Astrocyte of the cerebellum (primary cell): ENCODE results near the gene DELE1.
A peak's percentile ranks its signal among the peaks of the same experiment; 100 is the strongest.

Experiments
- DNase-seq: peaks from one replicate; pipeline ENCODE4 v3.0.0-alpha.2; 2011; ENCODE audit warnings: low read depth
- H3K4me3 ChIP-seq: 2 replicates; pipeline ENCODE4 v1.5.1; 2011; ENCODE audit warnings: mild to moderate bottlenecking, low read depth, low read length, moderate library complexity
- in situ Hi-C: cut with HindIII; loops from 2 replicates; pipeline ENCODE4 v1.10.0; 2017; ENCODE audit warnings: low sequenced_read_pairs
- TF ChIP-seq, protein P1 (sequence below): IDR thresholded peaks from 2 replicates; pipeline ENCODE4 v1.5.1; 2012; ENCODE audit warnings: low read length, low read depth, moderate library complexity, mild to moderate bottlenecking; ENCODE audit errors: missing control alignments

The DELE1 gene

DNA sequence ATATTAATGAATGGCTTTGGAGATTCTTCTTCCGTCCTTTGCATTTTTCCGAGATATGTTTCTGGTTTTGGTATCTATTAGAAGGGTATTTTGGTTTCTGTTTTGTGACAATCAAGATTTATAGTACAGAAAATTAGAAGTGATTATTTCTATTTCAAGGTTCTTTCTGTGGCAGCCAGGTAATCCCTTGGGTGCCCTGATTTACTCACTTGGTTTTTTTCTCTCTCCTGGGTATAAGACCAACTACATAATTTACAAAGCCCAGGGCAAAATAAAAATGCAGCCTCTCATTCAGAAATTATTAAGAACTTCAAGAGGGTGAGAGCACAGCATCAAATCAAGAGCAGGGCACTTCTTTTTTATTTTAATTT is 43.3 kb downstream of the DELE1 start:
- TF ChIP-seq, protein P1, sequence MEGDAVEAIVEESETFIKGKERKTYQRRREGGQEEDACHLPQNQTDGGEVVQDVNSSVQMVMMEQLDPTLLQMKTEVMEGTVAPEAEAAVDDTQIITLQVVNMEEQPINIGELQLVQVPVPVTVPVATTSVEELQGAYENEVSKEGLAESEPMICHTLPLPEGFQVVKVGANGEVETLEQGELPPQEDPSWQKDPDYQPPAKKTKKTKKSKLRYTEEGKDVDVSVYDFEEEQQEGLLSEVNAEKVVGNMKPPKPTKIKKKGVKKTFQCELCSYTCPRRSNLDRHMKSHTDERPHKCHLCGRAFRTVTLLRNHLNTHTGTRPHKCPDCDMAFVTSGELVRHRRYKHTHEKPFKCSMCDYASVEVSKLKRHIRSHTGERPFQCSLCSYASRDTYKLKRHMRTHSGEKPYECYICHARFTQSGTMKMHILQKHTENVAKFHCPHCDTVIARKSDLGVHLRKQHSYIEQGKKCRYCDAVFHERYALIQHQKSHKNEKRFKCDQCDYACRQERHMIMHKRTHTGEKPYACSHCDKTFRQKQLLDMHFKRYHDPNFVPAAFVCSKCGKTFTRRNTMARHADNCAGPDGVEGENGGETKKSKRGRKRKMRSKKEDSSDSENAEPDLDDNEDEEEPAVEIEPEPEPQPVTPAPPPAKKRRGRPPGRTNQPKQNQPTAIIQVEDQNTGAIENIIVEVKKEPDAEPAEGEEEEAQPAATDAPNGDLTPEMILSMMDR = no peak
- in situ Hi-C loops = no loop called here
- H3K4me3 ChIP-seq = no peak overlapping the region
- no peak for DNase-seq

DNA sequence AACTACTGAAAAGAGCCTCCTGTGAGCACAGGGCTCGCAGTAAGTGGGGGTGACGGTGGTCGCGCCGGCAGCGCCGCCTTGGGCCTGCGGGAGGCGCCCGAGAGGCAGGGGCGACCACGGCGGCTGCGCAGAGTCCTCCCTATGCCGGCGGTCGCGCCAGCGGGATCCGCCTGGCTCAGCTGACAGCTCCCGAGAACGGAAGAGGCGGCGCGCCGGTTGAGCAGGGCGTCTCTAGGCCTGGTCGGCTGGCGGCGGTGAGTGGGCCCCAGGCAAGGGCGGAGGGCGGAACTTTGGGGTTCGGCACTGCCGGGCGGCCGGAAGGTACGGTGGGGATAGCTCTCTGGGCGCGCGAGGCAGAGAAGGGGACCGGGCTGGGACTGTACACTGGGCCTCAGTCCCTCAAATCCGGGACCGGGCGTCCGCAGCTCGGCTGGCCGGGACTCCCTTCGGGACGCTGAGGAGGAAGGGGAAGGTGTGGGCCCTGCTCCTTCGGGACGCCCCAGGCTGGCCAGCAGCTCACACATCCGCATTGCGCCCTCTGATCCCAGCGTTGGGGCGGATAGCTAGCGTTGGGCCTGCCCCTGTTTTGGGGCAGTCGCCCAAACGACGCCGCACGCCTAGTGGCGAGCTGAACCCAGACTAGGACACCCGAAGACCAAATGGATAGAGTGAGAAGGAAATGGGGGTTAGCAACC is 45.4 kb downstream of the DELE1 start, which contains the start of gene RNF14:
Gene RNF14 (plus strand): TSS at position 192 of the 695 bp plus-strand sequence. CDS start 4,484 bp downstream, outside the sequence.
- H3K4me3 ChIP-seq = peak within 1 kb of the TSS; percentile 87
- in situ Hi-C loops = no loop called here
- TF ChIP-seq, protein P1 = peak; percentile 73
- peak; percentile 75 for DNase-seq

DNA sequence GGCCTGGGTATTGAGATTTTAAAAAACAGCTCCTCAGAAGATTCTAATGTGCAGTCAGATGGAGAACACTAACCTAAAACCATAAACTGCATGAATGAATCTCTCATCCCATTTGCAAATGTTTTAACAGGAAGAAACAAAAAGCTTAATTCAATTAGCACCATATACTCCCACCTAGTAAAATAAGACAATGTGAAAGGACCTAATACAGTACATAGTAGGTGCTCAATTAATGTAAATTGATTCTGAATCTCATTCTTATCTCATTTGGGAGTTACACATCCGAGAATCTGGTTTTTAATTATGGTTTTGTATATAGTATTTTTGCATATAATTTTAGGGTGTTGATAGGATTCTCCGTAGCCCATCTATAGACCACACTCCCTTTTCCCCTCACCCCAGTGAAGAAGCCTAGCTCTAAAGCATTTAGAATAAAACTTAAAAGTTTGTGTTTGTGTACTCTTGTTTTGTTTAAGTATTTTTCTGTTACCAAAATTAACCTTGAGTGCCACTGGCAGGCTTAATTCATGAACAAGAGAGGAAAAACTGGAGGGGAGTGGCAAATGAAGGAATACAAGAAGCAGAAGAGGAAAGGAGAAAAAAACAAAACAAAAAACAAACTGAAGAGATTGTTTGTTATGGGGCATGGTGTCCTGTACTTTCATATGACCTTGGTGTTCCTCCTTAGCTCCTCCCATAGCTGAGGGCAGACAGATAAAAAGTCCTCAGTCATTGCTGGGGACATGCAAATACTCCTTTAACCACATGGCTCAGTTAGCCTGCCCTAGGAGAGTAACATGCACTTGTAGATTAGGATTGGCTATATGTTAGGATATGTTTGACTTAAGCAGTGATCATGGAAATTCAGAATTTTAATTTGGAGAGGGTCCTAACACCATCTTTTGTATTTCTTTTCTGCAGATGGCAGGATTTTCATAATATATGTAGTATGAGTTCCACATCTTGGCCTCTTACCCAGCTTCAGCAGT is 46.4 kb downstream of the DELE1 start:
- DNase-seq = no peak
- TF ChIP-seq, protein P1 = no peak
- in situ Hi-C loops = no loop called here
- peak overlapping the region; percentile 87 for H3K4me3 ChIP-seq

DNA sequence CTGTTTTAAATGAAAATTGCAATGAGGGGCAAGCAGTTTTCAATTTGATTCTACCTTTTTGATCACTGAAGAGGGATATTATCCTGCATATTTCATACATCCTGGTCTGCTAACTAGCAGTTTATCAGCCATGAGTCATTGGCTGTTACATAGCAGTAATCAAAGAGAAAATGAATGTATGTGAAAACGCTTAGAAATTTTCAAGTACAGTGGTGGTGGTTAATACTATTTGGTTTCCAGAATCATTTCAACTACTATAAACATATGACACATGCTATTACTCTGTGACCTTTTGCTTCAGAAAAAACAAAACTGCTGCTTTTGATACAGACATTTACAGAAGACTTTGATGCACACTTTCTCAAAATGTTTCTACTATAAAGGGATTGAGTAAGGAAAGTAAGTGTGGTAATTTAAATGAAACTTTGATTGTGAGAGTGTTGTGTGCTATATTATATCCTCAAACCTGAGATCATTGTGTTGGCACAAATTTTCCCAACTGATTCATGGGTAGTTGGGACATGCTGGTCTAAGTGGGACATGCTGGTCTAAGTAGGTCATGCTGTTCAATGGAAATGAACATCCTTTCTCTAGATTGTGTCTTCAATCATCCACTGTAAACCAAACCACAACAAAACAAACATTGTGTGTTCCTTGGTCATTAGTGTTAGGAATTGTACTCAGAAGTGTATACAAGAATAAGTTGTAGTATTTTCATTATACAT is 50.4 kb downstream of the DELE1 start:
- H3K4me3 ChIP-seq = no peak overlapping the region
- DNase-seq = no peak
- TF ChIP-seq, protein P1 = no peak
- in situ Hi-C loops = no loop called here

DNA sequence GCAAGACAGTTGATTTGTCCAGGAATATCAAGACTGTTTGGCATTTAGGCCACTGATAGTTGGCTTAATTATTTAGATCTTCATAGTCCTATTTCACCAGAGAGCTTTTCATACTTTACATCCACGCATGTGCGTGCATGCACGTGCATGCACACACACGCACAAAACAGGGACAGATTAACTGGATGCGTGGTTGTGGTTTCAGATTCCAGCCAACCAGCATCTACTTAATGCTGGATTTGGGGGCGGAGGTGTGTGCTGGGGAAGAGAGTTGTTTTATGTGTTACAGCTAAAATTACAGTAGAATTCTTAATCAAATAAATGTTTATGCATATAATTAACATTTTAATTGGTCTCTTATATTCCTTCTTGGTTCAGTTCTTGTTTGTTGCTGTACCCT is 52.5 kb downstream of the DELE1 start:
- TF ChIP-seq, protein P1 = no peak
- no peak overlapping the region for H3K4me3 ChIP-seq
- in situ Hi-C loops = no loop called here
- no peak for DNase-seq

DNA sequence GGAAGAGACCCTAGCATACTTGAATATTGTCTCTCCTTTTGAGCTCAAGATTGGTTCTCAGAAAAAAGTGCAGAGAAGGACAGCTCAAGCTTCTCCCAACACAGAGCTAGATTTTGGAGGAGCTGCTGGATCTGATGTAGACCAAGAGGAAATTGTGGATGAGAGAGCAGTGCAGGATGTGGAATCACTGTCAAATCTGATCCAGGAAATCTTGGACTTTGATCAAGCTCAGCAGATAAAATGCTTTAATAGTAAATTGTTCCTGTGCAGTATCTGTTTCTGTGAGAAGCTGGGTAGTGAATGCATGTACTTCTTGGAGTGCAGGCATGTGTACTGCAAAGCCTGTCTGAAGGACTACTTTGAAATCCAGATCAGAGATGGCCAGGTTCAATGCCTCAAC is 54.7 kb downstream of the DELE1 start:
- TF ChIP-seq, protein P1 = no peak
- no peak for DNase-seq
- no peak overlapping the region for H3K4me3 ChIP-seq
- in situ Hi-C loops = no loop called here
